Upper lobe of right lung (tissue), 1 donor: ENCODE results near the gene BTBD19. TPM values are rescaled to one million over a fixed set of nuclear protein-coding genes. Genes with fewer than 3 reads are reported as not detected.
"Not testable (repeated sequence)": the region's sequence is repeated elsewhere in the genome, so short reads cannot be mapped to it uniquely, and the experiment has no call there.

ENCODE experiments used
- ATAC-seq: fragments of 200-7000 bp; cut with Tn5 transposase; one replicate; pipeline ENCODE4 v1.9.1; 2020; ENCODE audit warnings: mild to moderate bottlenecking, moderate library complexity
- DNase-seq: peaks from one replicate; pipeline ENCODE4 v3.0.0-alpha.2; 2020
- H3K27ac ChIP-seq: fragments of 200-600 bp; one replicate; pipeline ENCODE4 v1.8.0; 2022
- H3K27me3 ChIP-seq: fragments of 200-600 bp; one replicate; pipeline ENCODE4 v1.8.0; 2022; ENCODE audit warnings: mild to moderate bottlenecking
- H3K36me3 ChIP-seq: fragments of 200-600 bp; one replicate; pipeline ENCODE4 v1.8.0; 2022
- H3K4me1 ChIP-seq: fragments of 200-600 bp; one replicate; pipeline ENCODE4 v1.8.0; 2022
- H3K4me3 ChIP-seq: fragments of 200-600 bp; one replicate; pipeline ENCODE4 v1.8.0; 2022; ENCODE audit warnings: mild to moderate bottlenecking
- H3K9me3 ChIP-seq: fragments of 200-600 bp; one replicate; pipeline ENCODE4 v1.8.0; 2022
- CTCF ChIP-seq: fragments of 200-600 bp; IDR thresholded peaks from one replicate; pipeline ENCODE4 v1.8.0; 2022; ENCODE audit warnings: antibody characterized with exemption
- intact Hi-C: fragments of 100-400 bp; cut with DNase I; formaldehyde crosslinking; loops from one replicate; pipeline ENCODE4 v1.11.0; 2022
- total RNA-seq: library from RNA; stranded (reverse); fragmentation: NEBNext Ultra II Directional; extraction: Animal tissue kit (Norgen Biotek cat#: 25700); gene quantifications from one replicate; pipeline ENCODE4 v1.2.1, GENCODE V29; 2021
- donor health status: DM: no; HTN: yes; CAD: no; lungs with severe emphysema.

Gene BTBD19
- total RNA-seq, 1 donor from 2014 or later: 9.2 TPM

- peaks cover 10% of the 10 kb centered on the region for H3K4me1 ChIP-seq
- intact Hi-C loops: no loop called here
These were observed 27.7 kb downstream of the BTBD19 start for GRCh38 chr1:44835738-44836675.

GRCh38 chr1:44838294-44838693, 30.0 kb downstream of the BTBD19 start:
- H3K4me3 ChIP-seq, H3K4me1 ChIP-seq, H3K27me3 ChIP-seq, ATAC-seq, H3K27ac ChIP-seq, H3K9me3 ChIP-seq, intact Hi-C loops, H3K36me3 ChIP-seq: not testable (repeated sequence)
- DNase-seq: peak; percentile 10

More at GRCh38 chr1:44835738-44836675, 27.7 kb downstream of the BTBD19 start:
- no peaks in the 10 kb centered on the region for H3K27me3 ChIP-seq
- TF ChIP-seq CTCF: peak; percentile 84
- H3K36me3 ChIP-seq: no peaks in the 10 kb centered on the region
- ATAC-seq: peak; percentile 93
- no peak overlapping the region for H3K27ac ChIP-seq
- peak; percentile 91 for DNase-seq
- H3K4me3 ChIP-seq: no peak overlapping the region
- H3K9me3 ChIP-seq: no peaks in the 10 kb centered on the region

- H3K27me3 ChIP-seq: no peaks in the 10 kb centered on the region
- no peak for TF ChIP-seq CTCF
- no peaks in the 10 kb centered on the region for H3K9me3 ChIP-seq
- intact Hi-C loops: no loop called here
- ATAC-seq (no peak), DNase-seq (no peak)
- H3K4me1 ChIP-seq: peaks cover 5% of the 10 kb centered on the region
- no peak overlapping the region for H3K27ac ChIP-seq
- no peaks in the 10 kb centered on the region for H3K36me3 ChIP-seq
- H3K4me3 ChIP-seq: no peak overlapping the region
These were observed 31.3 kb downstream of the BTBD19 start for GRCh38 chr1:44839576-44839975.

- TF ChIP-seq CTCF: no peak
- Histone ChIP-seq H3K27ac (no peak overlapping the region), H3K36me3 (no peaks in the 10 kb centered on the region), H3K9me3 (no peaks in the 10 kb centered on the region), H3K4me1 (peaks cover 5% of the 10 kb centered on the region), H3K4me3 (peak overlapping the region; percentile 48), H3K27me3 (no peaks in the 10 kb centered on the region)
- ATAC-seq: no peak
- intact Hi-C loops: no loop called here
- peak; percentile 52 for DNase-seq
These were observed 34.2 kb downstream of the BTBD19 start for GRCh38 chr1:44842486-44842861.

GRCh38 chr1:44842862-44843655, 34.7 kb downstream of the BTBD19 start, which contains the start of gene PTCH2:
Gene PTCH2 (minus strand): TSS chr1:44843253. CDS start chr1:44842932, 321 bp downstream.
- peak; percentile 76 for DNase-seq
- intact Hi-C loops: no loop called here
- H3K36me3 ChIP-seq: no peaks in the 10 kb centered on the region
- H3K4me3 ChIP-seq: peak within 1 kb of the TSS; percentile 48
- TF ChIP-seq CTCF: no peak
- H3K4me1 ChIP-seq: peaks cover 5% of the 10 kb centered on the region
- peak; percentile 87 for ATAC-seq
- H3K27ac ChIP-seq: no peak within 1 kb of the TSS
- H3K9me3 ChIP-seq: no peaks in the 10 kb centered on the region
- no peaks in the 10 kb centered on the region for H3K27me3 ChIP-seq

GRCh38 chr1:44846985-44847384, 38.7 kb downstream of the BTBD19 start:
- intact Hi-C loops: no loop called here
- Histone ChIP-seq H3K36me3 (peaks cover 11% of the 10 kb centered on the region), H3K9me3 (no peaks in the 10 kb centered on the region), H3K4me1 (peaks cover 5% of the 10 kb centered on the region), H3K27me3 (no peaks in the 10 kb centered on the region), H3K4me3 (no peak overlapping the region), H3K27ac (no peak overlapping the region)
- TF ChIP-seq CTCF: no peak
- no peak for DNase-seq
- ATAC-seq: no peak
